HG03280 (cell line): Measurements from ENCODE around the gene KLK3.
"Not testable (repeated sequence)": the region's sequence is repeated elsewhere in the genome, so short reads cannot be mapped to it uniquely, and the experiment has no call there.

Experiments
- ATAC-seq: cut with Tn5 transposase; IDR thresholded peaks from one replicate; pipeline ENCODE4 v1.9.1; 2021; ENCODE audit warnings: mild to moderate bottlenecking, moderate library complexity; ENCODE audit not compliant: unreplicated experiment

KLK3 gene

GRCh38 chr19:50859849-50860248, 5.1 kb downstream of the KLK3 start:
- no peak for ATAC-seq

DNA sequence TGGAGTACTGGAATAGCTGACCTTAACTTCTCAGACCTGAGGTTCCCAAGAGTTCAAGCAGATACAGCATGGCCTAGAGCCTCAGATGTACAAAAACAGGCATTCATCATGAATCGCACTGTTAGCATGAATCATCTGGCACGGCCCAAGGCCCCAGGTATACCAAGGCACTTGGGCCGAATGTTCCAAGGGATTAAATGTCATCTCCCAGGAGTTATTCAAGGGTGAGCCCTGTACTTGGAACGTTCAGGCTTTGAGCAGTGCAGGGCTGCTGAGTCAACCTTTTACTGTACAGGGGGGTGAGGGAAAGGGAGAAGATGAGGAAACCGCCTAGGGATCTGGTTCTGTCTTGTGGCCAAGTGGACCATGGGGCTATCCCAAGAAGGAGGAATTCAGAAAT, 6.3 kb downstream of the KLK3 start:
- ATAC-seq = no peak

- ATAC-seq = no peak
Measured at GRCh38 chr19:50861496-50862286, 7.0 kb downstream of the KLK3 start.

DNA sequence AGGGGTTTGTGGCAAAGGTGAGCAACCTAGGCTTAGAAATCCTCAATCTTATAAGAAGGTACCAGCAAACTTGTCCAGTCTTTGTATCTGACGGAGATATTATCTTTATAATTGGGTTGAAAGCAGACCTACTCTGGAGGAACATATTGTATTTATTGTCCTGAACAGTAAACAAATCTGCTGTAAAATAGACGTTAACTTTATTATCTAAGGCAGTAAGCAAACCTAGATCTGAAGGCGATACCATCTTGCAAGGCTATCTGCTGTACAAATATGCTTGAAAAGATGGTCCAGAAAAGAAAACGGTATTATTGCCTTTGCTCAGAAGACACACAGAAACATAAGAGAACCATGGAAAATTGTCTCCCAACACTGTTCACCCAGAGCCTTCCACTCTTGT, 14.8 kb downstream of the KLK3 start:
- ATAC-seq = no peak

DNA sequence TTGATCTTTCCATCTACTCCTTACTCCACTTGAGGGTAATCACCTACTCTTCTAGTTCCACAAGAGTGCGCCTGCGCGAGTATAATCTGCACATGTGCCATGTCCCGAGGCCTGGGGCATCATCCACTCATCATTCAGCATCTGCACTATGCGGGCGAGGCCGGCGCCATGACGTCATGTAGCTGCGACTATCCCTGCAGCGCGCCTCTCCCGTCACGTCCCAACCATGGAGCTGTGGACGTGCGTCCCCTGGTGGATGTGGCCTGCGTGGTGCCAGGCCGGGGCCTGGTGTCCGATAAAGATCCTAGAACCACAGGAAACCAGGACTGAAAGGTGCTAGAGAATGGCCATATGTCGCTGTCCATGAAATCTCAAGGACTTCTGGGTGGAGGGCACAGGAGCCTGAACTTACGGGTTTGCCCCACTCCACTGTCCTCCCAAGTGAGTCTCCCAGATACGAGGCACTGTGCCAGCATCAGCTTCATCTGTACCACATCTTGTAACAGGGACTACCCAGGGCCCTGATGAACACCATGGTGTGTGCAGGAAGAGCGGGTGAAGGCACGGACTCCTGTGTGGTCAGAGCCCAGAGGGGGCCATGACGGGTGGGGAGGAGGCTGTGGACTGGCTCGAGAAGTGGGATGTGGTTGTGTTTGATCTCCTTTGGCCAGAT, 15.8 kb downstream of the KLK3 start:
- no peak for ATAC-seq

- ATAC-seq = no peak
Measured at GRCh38 chr19:50873056-50873455, 18.3 kb downstream of the KLK3 start, which contains the start of gene KLK2. Gene KLK2 (plus strand): TSS chr19:50873439. CDS start chr19:50873474, 35 bp downstream.

GRCh38 chr19:50874211-50874610, 19.5 kb downstream of the KLK3 start:
- no peak for ATAC-seq

DNA sequence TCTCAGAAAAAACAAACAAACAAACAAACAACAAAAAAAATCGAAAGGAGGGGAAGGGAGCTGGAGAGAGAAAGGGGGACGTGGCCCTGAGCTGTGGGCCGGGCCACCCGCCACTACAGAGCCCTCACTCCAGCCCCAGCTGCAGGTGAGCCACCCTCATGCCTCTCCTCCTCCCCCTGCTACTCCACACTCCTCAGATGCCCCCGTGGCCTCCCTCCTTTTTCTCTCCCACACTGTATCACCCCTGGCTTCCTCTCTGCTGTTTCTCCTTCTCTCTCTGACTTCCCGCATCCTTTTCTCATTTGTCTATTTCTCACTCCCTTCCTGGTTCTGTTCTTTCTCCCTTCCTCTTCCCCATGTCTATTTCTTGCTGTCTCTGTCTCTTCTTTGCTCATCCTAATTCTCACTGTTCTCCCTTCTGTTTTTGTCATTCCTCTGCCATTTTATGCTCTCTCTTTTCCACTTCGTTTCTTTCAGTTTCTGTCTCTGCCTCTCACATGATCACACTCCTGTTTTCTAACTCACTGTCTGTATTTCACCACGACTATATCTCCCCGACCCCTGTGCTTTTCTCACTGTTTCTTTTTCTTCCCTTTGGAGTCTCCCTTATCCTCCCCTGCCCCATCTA, 21.2 kb downstream of the KLK3 start:
- ATAC-seq = no peak

DNA sequence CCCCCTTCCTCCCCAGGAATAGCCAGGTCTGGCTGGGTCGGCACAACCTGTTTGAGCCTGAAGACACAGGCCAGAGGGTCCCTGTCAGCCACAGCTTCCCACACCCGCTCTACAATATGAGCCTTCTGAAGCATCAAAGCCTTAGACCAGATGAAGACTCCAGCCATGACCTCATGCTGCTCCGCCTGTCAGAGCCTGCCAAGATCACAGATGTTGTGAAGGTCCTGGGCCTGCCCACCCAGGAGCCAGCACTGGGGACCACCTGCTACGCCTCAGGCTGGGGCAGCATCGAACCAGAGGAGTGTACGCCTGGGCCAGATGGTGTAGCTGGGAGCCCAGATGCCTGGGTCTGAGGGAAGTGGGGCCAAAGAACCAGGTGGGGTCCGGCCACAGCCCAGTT, 21.7 kb downstream of the KLK3 start:
- ATAC-seq = no peak

GRCh38 chr19:50877338-50877737, 22.6 kb downstream of the KLK3 start:
- no peak for ATAC-seq

DNA sequence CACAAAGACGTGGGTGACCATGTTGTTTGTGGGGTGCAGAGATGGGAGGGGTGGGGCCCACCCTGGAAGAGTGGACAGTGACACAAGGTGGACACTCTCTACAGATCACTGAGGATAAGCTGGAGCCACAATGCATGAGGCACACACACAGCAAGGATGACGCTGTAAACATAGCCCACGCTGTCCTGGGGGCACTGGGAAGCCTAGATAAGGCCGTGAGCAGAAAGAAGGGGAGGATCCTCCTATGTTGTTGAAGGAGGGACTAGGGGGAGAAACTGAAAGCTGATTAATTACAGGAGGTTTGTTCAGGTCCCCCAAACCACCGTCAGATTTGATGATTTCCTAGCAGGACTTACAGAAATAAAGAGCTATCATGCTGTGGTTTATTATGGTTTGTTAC, 24.1 kb downstream of the KLK3 start:
- ATAC-seq = no peak

GRCh38 chr19:50880241-50880640, 25.5 kb downstream of the KLK3 start:
- ATAC-seq = no peak

GRCh38 chr19:50882188-50882587, 27.5 kb downstream of the KLK3 start:
- no peak for ATAC-seq

GRCh38 chr19:50889638-50890037, 34.9 kb downstream of the KLK3 start:
- no peak for ATAC-seq

DNA sequence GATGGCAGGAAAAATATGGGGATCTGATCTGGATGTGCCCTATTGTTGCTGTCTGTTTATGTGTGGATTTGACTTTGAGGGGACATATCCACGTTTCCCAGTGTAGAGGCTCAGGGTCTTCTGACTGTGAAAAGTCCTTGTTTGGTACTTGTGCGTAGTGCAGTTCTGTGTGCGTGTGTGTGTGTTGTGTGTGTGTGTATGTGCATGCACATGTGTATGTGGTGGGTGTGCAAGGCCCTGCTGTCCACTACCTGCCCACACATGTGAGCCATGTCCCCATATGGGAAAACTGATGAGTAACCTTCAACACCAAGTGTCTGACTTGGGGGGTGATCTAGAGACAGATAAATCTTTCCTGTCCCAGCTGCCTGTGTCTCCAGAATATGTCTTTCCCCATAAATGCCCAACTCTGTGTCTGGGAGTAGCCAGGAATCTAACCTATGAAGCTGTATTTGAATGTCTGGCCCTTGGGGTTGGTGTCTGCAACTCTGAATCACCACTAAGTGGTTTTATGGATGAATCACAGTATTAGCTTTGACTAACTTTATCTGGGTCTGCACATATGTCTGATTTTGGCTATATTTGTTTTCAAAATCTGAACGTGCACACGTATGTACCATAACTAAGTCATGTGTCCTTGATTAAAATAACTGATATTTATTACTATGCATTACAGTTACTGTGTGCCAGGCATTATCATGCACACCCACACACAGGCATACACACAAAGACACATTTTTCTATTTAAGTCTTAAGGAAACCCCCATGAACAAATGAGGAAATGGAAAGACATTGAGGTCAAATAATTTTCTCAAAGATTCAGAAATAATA, 35.9 kb downstream of the KLK3 start:
- ATAC-seq = no peak

DNA sequence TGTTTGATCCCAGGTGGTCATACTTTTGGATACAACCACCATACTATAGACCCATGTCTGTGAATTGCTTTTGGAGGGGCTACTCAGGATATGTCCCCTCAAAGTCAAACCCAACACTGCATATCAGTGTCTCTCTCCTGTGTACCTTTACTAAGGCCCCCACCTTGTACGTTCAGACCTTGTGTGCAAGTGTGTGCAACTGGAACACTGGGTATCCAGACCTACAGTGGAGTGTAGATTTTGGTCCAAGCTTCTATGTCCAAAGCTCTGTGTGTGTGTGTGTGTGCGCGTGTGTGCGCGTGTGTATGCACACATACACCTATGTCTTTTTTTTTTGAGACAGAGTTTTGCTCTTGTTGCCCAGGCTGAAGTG, 36.5 kb downstream of the KLK3 start:
- ATAC-seq = no peak

GRCh38 chr19:50893047-50893736, 38.5 kb downstream of the KLK3 start:
- no peak for ATAC-seq

- ATAC-seq = no peak
Measured at GRCh38 chr19:50894478-50895356, 40.0 kb downstream of the KLK3 start.

DNA sequence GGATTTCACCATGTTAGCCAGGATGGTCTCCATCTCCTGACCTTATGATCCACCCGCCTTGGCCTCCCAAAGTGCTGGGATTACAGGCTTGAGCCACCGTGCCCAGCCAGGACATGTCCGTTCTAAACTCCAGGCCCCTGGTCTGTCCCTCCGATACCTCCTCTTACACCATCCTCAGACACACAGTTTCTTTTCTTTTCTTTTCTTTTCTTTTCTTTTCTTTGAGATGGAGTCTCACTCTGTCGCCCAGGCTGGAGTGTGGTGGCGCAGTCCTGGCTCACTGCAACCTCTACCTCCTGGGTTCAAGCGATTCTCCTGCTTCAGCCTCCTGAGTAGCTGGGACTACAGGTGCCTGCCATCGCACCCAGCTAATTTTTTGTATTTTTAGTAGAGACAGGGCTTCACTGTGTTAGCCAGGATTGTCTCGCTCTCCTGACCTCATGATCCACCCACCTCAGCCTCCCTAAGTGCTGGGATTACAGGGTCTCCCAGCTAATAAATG, 41.4 kb downstream of the KLK3 start:
- not testable (repeated sequence) for ATAC-seq
